GM12872 (cell line): Measurements from ENCODE around the gene APBA1.

ENCODE experiments used
- TF ChIP-seq, protein P1 (sequence below): IDR thresholded peaks from 3 replicates; pipeline ENCODE4 v1.5.1; 2011; ENCODE audit warnings: low read depth, mild to moderate bottlenecking, low read length, moderate library complexity; ENCODE audit not compliant: insufficient read depth

The APBA1 gene

DNA sequence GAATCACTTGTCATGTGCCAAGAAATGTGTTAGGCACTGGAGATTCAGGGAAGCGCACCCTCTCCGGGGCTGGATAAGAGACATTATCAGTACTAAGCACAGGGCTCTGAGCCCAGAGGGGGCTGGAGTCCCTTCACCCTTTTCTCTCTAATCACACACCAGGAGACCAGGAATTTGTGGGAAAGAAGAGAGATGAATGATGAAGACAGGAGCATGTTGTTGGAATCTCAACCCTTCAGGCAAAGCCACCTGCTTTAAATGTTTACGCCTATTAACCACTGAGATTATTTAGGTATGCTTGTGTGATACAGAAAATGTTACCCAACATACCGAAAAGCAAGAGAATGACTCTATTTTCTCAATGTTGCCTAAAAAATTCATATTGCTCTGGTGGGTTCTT, 227.4 kb downstream of the APBA1 start:
- TF ChIP-seq, protein P1, sequence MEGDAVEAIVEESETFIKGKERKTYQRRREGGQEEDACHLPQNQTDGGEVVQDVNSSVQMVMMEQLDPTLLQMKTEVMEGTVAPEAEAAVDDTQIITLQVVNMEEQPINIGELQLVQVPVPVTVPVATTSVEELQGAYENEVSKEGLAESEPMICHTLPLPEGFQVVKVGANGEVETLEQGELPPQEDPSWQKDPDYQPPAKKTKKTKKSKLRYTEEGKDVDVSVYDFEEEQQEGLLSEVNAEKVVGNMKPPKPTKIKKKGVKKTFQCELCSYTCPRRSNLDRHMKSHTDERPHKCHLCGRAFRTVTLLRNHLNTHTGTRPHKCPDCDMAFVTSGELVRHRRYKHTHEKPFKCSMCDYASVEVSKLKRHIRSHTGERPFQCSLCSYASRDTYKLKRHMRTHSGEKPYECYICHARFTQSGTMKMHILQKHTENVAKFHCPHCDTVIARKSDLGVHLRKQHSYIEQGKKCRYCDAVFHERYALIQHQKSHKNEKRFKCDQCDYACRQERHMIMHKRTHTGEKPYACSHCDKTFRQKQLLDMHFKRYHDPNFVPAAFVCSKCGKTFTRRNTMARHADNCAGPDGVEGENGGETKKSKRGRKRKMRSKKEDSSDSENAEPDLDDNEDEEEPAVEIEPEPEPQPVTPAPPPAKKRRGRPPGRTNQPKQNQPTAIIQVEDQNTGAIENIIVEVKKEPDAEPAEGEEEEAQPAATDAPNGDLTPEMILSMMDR = no peak

DNA sequence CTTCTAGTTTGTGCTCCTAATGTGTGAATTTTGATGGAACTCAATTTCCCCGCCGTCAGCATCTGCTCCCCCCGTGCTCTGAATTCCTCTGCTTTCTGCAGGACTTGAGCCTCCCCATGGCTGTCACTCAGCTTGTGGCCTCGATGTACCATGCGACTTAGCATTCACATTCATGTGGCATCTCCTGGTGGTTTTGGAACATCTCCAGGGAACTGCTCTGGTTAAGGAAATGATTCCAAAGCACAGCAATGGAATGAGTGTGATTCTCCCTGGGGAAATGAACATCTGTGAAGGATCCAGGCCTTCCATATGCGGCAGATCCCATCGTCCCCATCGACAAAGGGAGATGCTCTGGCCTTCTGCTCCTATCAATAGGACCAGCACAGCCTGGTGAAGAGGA, 228.2 kb downstream of the APBA1 start:
- TF ChIP-seq, protein P1 = no peak

DNA sequence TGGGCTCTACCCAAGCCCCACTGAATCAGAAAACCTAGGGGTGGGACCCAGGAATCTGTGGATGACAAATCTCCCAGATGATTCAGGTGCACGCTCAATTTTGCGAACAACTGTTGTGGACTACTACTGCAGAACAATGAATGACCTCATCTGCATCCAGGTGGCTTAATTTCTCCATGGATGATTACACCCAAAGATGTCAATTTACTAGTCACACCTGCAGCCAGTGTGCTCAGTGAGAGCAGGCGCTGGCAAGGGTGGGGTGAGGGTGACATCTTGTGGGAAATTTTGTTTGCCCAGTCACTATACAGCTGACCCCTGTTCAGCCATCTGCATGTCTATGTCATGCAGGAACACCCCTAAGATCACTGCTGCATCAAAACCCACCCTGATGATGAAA, 229.0 kb downstream of the APBA1 start:
- TF ChIP-seq, protein P1 = no peak

DNA sequence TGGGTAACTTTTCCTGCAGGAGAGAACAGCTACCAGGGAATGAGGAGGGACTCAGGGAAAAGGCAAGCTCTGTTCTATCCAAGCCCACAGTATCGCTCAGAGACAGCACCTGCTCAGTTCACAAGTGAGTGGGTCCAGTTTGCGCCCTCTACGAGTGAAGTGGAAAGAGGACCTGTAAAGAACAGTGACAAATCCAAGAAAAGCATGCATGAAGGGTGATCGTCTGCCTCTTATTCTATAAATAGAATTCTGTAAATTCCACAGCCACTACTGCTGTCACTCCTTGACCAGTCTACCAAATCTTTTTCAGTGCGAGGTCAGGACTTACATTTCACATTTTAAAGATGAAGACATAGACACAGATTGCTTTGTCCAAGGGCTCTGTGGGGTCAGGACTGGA, 229.7 kb downstream of the APBA1 start:
- TF ChIP-seq, protein P1 = no peak

DNA sequence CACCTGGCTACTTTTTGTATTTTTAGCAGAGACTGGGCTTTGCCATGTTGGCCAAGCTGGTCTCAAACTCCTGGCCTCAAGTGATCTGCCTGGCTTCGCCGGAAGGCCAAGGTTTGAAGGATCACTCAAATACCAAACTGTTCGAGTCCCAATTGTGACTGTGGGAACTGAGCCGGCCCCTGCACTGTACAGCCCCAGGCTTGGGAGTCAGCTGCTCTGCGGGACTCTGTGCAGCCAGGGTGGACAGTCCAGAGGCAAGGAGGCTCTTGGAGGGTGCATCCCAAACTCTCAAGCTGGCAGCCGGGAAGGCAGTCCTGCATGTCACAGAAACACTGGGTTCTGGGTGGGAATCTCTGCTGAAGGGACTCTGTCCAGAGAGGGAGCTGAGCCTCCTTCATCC, 238.2 kb downstream of the APBA1 start:
- TF ChIP-seq, protein P1 = no peak

DNA sequence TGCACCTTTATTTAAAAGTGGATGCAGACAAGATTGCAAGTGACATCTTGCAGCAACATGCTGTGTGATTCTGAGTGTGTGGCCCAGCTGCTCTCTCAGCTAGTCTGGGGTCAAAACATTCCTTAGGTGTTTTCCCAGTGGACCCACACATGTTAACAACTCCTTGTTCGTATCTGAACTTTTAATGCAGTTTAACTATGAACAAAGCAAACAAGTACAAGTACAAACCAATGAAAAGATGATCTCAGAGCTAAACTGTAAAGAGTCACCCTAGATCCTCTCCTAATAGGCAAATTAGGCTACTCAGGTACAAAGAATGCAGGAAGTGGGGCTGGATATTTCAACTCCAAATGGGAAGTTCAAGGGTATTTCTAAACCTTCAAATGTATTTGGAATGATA, 238.8 kb downstream of the APBA1 start:
- TF ChIP-seq, protein P1 = no peak

DNA sequence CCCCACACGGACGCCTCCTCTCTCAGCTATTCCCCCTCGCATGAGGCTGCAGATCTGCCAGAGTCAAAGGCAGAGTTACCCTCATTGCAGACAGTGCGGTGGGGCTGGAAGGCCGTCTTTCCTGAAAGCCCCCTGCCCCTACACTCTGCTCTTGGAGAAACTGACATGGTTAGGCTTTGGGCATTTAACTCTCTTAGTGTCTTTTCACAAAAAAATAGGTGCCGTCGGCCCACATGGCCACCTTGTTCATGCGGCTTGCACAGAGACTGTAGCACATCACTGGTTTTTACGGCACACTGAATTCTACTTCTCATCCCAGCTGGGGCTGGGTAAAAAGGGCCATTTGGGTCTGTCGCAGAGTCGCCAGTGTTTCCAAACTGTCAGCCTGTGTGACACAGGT, 239.5 kb downstream of the APBA1 start:
- TF ChIP-seq, protein P1 = no peak

DNA sequence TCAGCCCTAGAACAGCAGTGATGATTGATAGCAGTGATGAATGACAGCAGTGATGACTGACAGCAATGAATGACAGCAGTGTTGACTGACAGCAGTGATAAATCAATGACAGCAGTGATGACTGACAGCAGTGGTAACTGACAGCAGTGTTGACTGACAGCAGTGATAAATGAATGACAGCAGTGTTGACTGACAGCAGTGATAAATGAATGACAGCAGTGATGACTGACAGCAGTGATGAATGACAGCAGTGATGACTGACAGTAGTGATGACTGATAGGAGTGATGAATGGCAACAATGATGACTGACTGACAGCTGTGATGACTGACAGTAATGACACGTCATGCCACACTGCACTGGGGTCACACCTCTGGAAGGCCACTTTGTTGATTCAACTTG, 240.4 kb downstream of the APBA1 start:
- TF ChIP-seq, protein P1 = no peak
